ENCODE measurements around the gene OR2Z1. TPM values are rescaled to one million over a fixed set of nuclear protein-coding genes. Genes with fewer than 3 reads are reported as not detected.

OR2Z1 gene, protein sequence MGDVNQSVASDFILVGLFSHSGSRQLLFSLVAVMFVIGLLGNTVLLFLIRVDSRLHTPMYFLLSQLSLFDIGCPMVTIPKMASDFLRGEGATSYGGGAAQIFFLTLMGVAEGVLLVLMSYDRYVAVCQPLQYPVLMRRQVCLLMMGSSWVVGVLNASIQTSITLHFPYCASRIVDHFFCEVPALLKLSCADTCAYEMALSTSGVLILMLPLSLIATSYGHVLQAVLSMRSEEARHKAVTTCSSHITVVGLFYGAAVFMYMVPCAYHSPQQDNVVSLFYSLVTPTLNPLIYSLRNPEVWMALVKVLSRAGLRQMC
- total RNA-seq = not detected in 2 replicates

DNA sequence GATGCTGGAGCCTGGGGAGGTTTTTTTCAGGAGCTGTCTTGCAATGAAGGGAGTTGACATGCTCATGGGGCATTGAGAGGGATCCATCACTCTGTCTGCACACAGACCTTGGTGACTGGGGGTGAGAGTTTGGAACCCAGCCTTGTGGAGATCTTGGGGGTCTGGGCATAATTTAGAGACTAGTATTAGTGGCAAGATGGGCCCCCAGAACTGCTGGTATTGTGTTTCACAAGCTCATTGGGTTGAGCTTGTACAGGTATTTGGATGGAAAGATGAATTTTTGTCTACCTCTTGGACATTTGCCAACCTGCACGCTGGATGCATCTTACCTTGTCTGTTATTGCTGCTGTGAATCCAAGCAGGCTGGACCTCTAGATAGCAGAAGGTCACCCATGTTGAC lies at the start of gene OR2Z1:
OR2Z1 (plus strand) TSS at position 301 of the 400 bp plus-strand sequence. CDS start 9,395 bp downstream, outside the sequence.

DNA sequence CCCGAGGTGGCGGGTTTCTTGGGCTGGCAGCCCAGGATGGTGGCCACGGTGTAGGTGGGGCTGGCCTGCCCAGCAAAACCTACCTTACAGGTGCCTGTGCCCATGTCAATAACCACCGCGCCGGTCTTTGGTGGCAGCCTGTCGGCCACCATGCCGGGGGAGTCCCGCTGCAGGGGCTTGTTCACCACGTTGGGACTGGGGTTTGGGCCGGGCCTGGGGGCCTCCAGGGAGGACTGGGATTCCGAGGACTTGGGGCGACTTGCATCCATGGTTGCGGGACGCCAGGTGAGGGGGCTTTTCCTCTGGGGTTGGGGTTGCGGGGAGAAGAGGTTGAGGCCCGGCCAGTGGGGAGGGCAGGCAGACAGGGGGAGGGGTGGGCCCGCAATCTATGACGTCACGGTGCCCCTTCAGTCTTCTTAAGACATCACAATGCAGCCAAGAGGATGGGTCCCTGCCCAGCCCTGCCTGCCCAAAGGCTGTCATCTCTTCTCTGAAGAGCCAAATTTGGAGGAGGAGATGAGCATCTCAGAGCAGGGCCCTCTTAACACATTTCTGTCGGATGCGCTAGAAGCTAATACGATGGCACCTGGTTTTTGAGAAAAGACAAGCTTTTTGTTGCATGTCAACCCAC lies 22.9 kb upstream of the OR2Z1 start, which contains the start of gene ACTL9:
ACTL9 (minus strand) TSS at position 363 of the 631 bp plus-strand sequence; CDS start at position 269, 94 bp downstream.

Other genes with a start within 250 kb of the OR2Z1 start
- not detected in 2 replicates for gene PRAM1, start 219.0 kb upstream of the OR2Z1 start, total RNA-seq
- gene ZNF414, start 207.5 kb upstream of the OR2Z1 start, total RNA-seq = 2.7 and 5.9 TPM in 2 replicates
- gene MYO1F, start 144.2 kb upstream of the OR2Z1 start, total RNA-seq = 0.09 and 0.28 TPM in 2 replicates
- 2.2 and 11.6 TPM in 2 replicates for gene ADAMTS10, start 110.9 kb upstream of the OR2Z1 start, total RNA-seq
- not detected in 2 replicates for gene NFILZ, start 91.0 kb upstream of the OR2Z1 start, total RNA-seq
- not detected in 2 replicates for gene ACTL9, start 22.8 kb upstream of the OR2Z1 start, total RNA-seq
- 0.54 and 4.1 TPM in 2 replicates for gene ZNF558, start 110.7 kb downstream of the OR2Z1 start, total RNA-seq
- gene MBD3L1, start 110.7 kb downstream of the OR2Z1 start, total RNA-seq = not detected in 2 replicates